H1 (cell line): ENCODE results near the gene GPC3. TPM values are rescaled to one million over a fixed set of nuclear protein-coding genes. Genes with fewer than 3 reads are reported as not detected.
A peak's percentile ranks its signal among the peaks of the same experiment; 100 is the strongest.

ENCODE experiments used
- CTCF ChIA-PET: fragments of 300-600 bp; sonication (Branson Sonifier 250); formaldehyde crosslinking; loops from one replicate; lab custom pipeline; 2021; ENCODE audit not compliant: partially characterized antibody; lab: Charles Lee
- POLR2A ChIA-PET: fragments of 300-600 bp; sonication (Branson Sonifier 250); formaldehyde crosslinking; loops from one replicate; lab custom pipeline; 2021; ENCODE audit warnings: inconsistent platforms; ENCODE audit not compliant: partially characterized antibody; lab: Charles Lee
- DNase-seq, 2 experiments: peaks; one replicate each; pipeline versions ENCODE4 v3.0.0 to v3.0.0-alpha.2; 2010 to 2022; ENCODE audit warnings: low spot score in 2 of 2, low read depth in 1 of 2, mixed read lengths in 1 of 2
- FAIRE-seq: peaks from 2 replicates; lab custom pipeline; 2011; peaks lifted over from hg19 to GRCh38; lab: Jason Lieb, UNC
- H2AFZ ChIP-seq: 2 replicates; pipeline ENCODE4 v1.8.1; 2012; ENCODE audit warnings: low read length, inconsistent platforms
- H2AK5ac ChIP-seq: 2 replicates; pipeline ENCODE4 v1.6.1; 2013; ENCODE audit warnings: low read depth, low read length
- H2BK120ac ChIP-seq: replicated peaks from 2 replicates; pipeline ENCODE3; 2013; ENCODE audit warnings: low read depth, low read length, inconsistent platforms
- H2BK12ac ChIP-seq: 2 replicates; pipeline ENCODE4 v1.6.1; 2013; ENCODE audit warnings: low read depth, low read length
- H2BK15ac ChIP-seq: 2 replicates; pipeline ENCODE4 v1.6.1; 2013; ENCODE audit warnings: low read length
- H2BK20ac ChIP-seq: 2 replicates; pipeline ENCODE4 v1.6.1; 2013; ENCODE audit warnings: low read length
- H2BK5ac ChIP-seq: 2 replicates; pipeline ENCODE4 v1.6.1; 2013; ENCODE audit warnings: low read depth, low read length
- H3K14ac ChIP-seq: 2 replicates; pipeline ENCODE4 v1.6.1; 2013; ENCODE audit warnings: inconsistent platforms; ENCODE audit not compliant: insufficient read length
- H3K18ac ChIP-seq: 2 replicates; pipeline ENCODE4 v1.6.1; 2013; ENCODE audit warnings: low read length; ENCODE audit errors: extremely low read depth
- H3K23ac ChIP-seq: 2 replicates; pipeline ENCODE4 v1.6.1; 2013; ENCODE audit warnings: inconsistent platforms; ENCODE audit not compliant: insufficient read length
- H3K23me2 ChIP-seq: 2 replicates; pipeline ENCODE4 v1.6.1; 2013; ENCODE audit warnings: low read depth, low read length
- H3K27ac ChIP-seq: 2 replicates; pipeline ENCODE4 v1.6.1; 2011; ENCODE audit warnings: low read depth, low read length, inconsistent platforms
- H3K27me3 ChIP-seq, 4 experiments: replicated peaks in 1 of 4; 1 replicate in 1 of 4; 2 replicates in 3 of 4; pipeline versions ENCODE4 v1.6.1 to v1.8.1; 2011 to 2013; ENCODE audit warnings: low read length in 3 of 4, mild to moderate bottlenecking in 3 of 4, inconsistent platforms in 2 of 4, mixed read lengths in 2 of 4, moderate library complexity in 1 of 4; ENCODE audit not compliant: control insufficient read depth in 3 of 4, insufficient read depth in 3 of 4; ENCODE audit errors: extremely low read depth in 1 of 4
- H3K36me3 ChIP-seq, 4 experiments: 2 replicates each; pipeline versions ENCODE4 v1.6.1 to v1.8.1; 2011 to 2013; ENCODE audit warnings: mild to moderate bottlenecking in 4 of 4, low read length in 3 of 4, moderate library complexity in 2 of 4, control low read depth in 1 of 4, inconsistent platforms in 1 of 4; ENCODE audit not compliant: insufficient read depth in 4 of 4, control insufficient read depth in 2 of 4
- H3K4ac ChIP-seq: replicated peaks from 2 replicates; pipeline ENCODE3; 2013; ENCODE audit warnings: low read length, low read depth, mixed read lengths, inconsistent platforms; ENCODE audit not compliant: insufficient read length
- H3K4me1 ChIP-seq, 4 experiments: replicated peaks in 1 of 4; 1 replicate in 1 of 4; 2 replicates in 3 of 4; pipeline versions ENCODE4 v1.6.1 to v1.8.1; 2011 to 2013; ENCODE audit warnings: low read length in 3 of 4, inconsistent platforms in 2 of 4, mixed read lengths in 1 of 4; ENCODE audit not compliant: insufficient read depth in 4 of 4, control insufficient read depth in 3 of 4
- H3K4me2 ChIP-seq, 2 experiments: 2 replicates each; pipeline versions ENCODE4 v1.6.1 to v1.8.1; 2011 to 2013; ENCODE audit warnings: low read depth in 2 of 2, low read length in 2 of 2, control low read depth in 1 of 2, inconsistent platforms in 1 of 2, mild to moderate bottlenecking in 1 of 2; ENCODE audit not compliant: insufficient read depth in 1 of 2
- H3K4me3 ChIP-seq, 4 experiments: fragments of 200-600, 300-600 bp in 1 of 4; sonication (generic), shearing (Covaris generic), sonication (Bioruptor Twin) in 1 of 4; 2 replicates each; pipeline versions ENCODE4 v1.5.1 to v1.8.1; 2011 to 2016; ENCODE audit warnings: low read length in 4 of 4, low read depth in 3 of 4, control low read depth in 2 of 4, inconsistent platforms in 2 of 4, mild to moderate bottlenecking in 2 of 4, mixed read lengths in 1 of 4, moderate library complexity in 1 of 4; ENCODE audit not compliant: insufficient read depth in 2 of 4; ENCODE audit errors: extremely low read depth in 1 of 4
- H3K56ac ChIP-seq: replicated peaks from 2 replicates; pipeline ENCODE3; 2013; ENCODE audit warnings: low read depth, mild to moderate bottlenecking, mixed read lengths, low read length, inconsistent platforms; ENCODE audit not compliant: insufficient read length
- H3K79me1 ChIP-seq: 2 replicates; pipeline ENCODE4 v1.6.1; 2013; ENCODE audit warnings: low read depth, low read length, control low read depth
- H3K79me2 ChIP-seq, 2 experiments: 2 replicates each; pipeline versions ENCODE4 v1.6.1 to v1.8.1; 2012 to 2013; ENCODE audit warnings: low read length in 2 of 2, mild to moderate bottlenecking in 2 of 2, inconsistent platforms in 1 of 2; ENCODE audit not compliant: insufficient read depth in 2 of 2, control insufficient read depth in 1 of 2
- H3K9ac ChIP-seq, 4 experiments: replicated peaks in 1 of 4; 1 replicate in 1 of 4; 2 replicates in 3 of 4; pipeline versions ENCODE4 v1.6.1 to v1.8.1; 2011 to 2013; ENCODE audit warnings: low read depth in 3 of 4, low read length in 3 of 4, control low read depth in 2 of 4, mild to moderate bottlenecking in 2 of 4, moderate library complexity in 2 of 4, inconsistent platforms in 1 of 4; ENCODE audit errors: extremely low read depth in 1 of 4
- H3K9me3 ChIP-seq, 2 experiments: 2 replicates each; pipeline versions ENCODE4 v1.6.1 to v1.8.1; 2012 to 2013; ENCODE audit warnings: mild to moderate bottlenecking in 2 of 2, moderate library complexity in 2 of 2, control low read depth in 1 of 2, inconsistent platforms in 1 of 2, low read depth in 1 of 2, low read length in 1 of 2, mixed read lengths in 1 of 2; ENCODE audit not compliant: insufficient read depth in 2 of 2
- H4K20me1 ChIP-seq, 2 experiments: replicated peaks in 1 of 2; 2 replicates each; pipeline versions ENCODE3 to v1.8.1; 2011 to 2013; ENCODE audit warnings: inconsistent platforms in 2 of 2, low read length in 2 of 2, mild to moderate bottlenecking in 1 of 2; ENCODE audit not compliant: insufficient read depth in 2 of 2, control insufficient read depth in 1 of 2
- H4K5ac ChIP-seq: 2 replicates; pipeline ENCODE4 v1.6.1; 2013; ENCODE audit warnings: low read length, low read depth, mixed read lengths, inconsistent platforms; ENCODE audit not compliant: insufficient read length
- H4K8ac ChIP-seq: 2 replicates; pipeline ENCODE4 v1.8.0; 2013; ENCODE audit warnings: mild to moderate bottlenecking, moderate library complexity, low read length, inconsistent platforms; ENCODE audit not compliant: insufficient read depth; ENCODE audit errors: extremely low read depth
- H4K91ac ChIP-seq: replicated peaks from 2 replicates; pipeline ENCODE3; 2013; ENCODE audit warnings: low read length, mixed read lengths, inconsistent platforms; ENCODE audit not compliant: insufficient read length
- CREB1 ChIP-seq: IDR thresholded peaks from 2 replicates; pipeline ENCODE4 v1.6.1; 2012; ENCODE audit warnings: inconsistent platforms
- EGR1 ChIP-seq: IDR thresholded peaks from 2 replicates; pipeline ENCODE4 v1.6.1; 2011; ENCODE audit warnings: low read depth, low read length, borderline replicate concordance
- EZH2 ChIP-seq: fragments of 200-600 bp; sonication (generic); IDR thresholded peaks from 2 replicates; pipeline ENCODE4 v1.7.1; 2012; ENCODE audit warnings: low read depth, mild to moderate bottlenecking, moderate library complexity, low read length, inconsistent platforms; ENCODE audit not compliant: severe bottlenecking
- GTF2F1 ChIP-seq: IDR thresholded peaks from 2 replicates; pipeline ENCODE4 v1.6.1; 2012; ENCODE audit warnings: low read depth, low read length, improper control_type of control experiment, borderline replicate concordance
- JUN ChIP-seq: IDR thresholded peaks from 2 replicates; pipeline ENCODE4 v1.6.1; 2011; ENCODE audit warnings: low read depth, mild to moderate bottlenecking, improper control_type of control experiment, low read length
- NRF1 ChIP-seq: IDR thresholded peaks from 2 replicates; pipeline ENCODE4 v1.6.1; 2011; ENCODE audit warnings: mild to moderate bottlenecking, low read depth, low read length, improper control_type of control experiment
- RNF2 ChIP-seq: fragments of 200-900, 300-1000 bp; sonication (generic); IDR thresholded peaks from 2 replicates; pipeline ENCODE4 v1.7.1; 2016; ENCODE audit warnings: borderline replicate concordance, low read depth, mild to moderate bottlenecking, antibody characterized with exemption, low read length; ENCODE audit not compliant: poor library complexity, severe bottlenecking; ENCODE audit errors: missing control alignments
- SIRT6 ChIP-seq: IDR thresholded peaks from one replicate; pipeline ENCODE4 v1.7.1; 2012; ENCODE audit warnings: low read length, inconsistent platforms
- WGBS, 2 experiments: shearing (Covaris generic) in 1 of 2; methylation state at CpG; one replicate each; pipeline versions ENCODE4 v1.1.6 to v1.1.7; 2013 to 2015; ENCODE audit warnings: low lambda C conversion rate in 2 of 2, mixed read lengths in 2 of 2, inconsistent platforms in 1 of 2, low coverage in 1 of 2, missing lambda C conversion rate in 1 of 2; ENCODE audit not compliant: insufficient replicate concordance in 2 of 2, insufficient coverage in 1 of 2, insufficient read length in 1 of 2; ENCODE audit errors: extremely low coverage in 1 of 2, missing lambda C conversion rate in 1 of 2; 5-methylcytosine and 5-hydroxymethylcytosine counted together
- long read RNA-seq, 2 experiments: library from RNA in 1 of 2; library from capped mRNA in 1 of 2; stranded (forward); transcript quantifications; one replicate each; pipeline ENCODE4 v2.0.0, GENCODE V29; 2021; ENCODE audit warnings: inconsistent platforms in 1 of 2
- polyA minus RNA-seq, 3 experiments: library from RNA; depleted of rRNA, polyadenylated mRNA; stranded (reverse); fragments of >200 nt; gene quantifications; 1 replicate in 2 of 3; 2 replicates in 1 of 3; pipeline ENCODE4 v1.2.3, GENCODE V29; 2011
- polyA plus RNA-seq, 7 experiments: library from polyadenylated mRNA; depleted of rRNA in 3 of 7; stranded (reverse) in 5 of 7; unstranded in 2 of 7; fragments of >200 nt in 5 of 7; fragments of 200-250 nt in 2 of 7; gene quantifications; 1 replicate in 5 of 7; 2 replicates in 1 of 7; 4 replicates in 1 of 7; pipeline versions ENCODE4 v1.2.1 to v1.2.3, GENCODE V29; 2011 to 2013; ENCODE audit warnings: missing spikeins in 2 of 7, mixed read lengths in 2 of 7
- total RNA-seq: library from RNA; stranded (reverse); fragmentation: NEBNext Ultra II Directional; extraction: Animal tissue kit (Norgen Biotek cat#: 25700); gene quantifications from 2 replicates; pipeline ENCODE4 v1.2.1, GENCODE V29; 2021

GPC3 gene
- total RNA-seq (70.7 and 71.9 TPM in 2 replicates), polyA plus RNA-seq (2011; rRNA removed) (60.0 and 64.8 TPM in 2 replicates), polyA minus RNA-seq (2011; rRNA and poly(A)+ RNA removed) (57.5 and 90.3 TPM in 2 replicates)
- 83.8 TPM for polyA plus RNA-seq (2011; cell fraction: cytosol; rRNA removed)
- polyA plus RNA-seq (2011; cell fraction: nucleus; rRNA removed) = 44.4 TPM
- polyA plus RNA-seq (2012, experiment 1 of 2) = 71.1 to 85.9 TPM (median 74.5 TPM) in 4 replicates
- polyA plus RNA-seq (2012, experiment 2 of 2) = 25.3 TPM
- 68.5 TPM for polyA plus RNA-seq (2013, experiment 1 of 2)
- 61.4 TPM for polyA plus RNA-seq (2013, experiment 2 of 2)
- 35.8 TPM for polyA minus RNA-seq (2011; cell fraction: cytosol; rRNA and poly(A)+ RNA removed)
- 66.8 TPM for polyA minus RNA-seq (2011; cell fraction: nucleus; rRNA and poly(A)+ RNA removed)
- long read RNA-seq, experiment 1, transcript GPC3-201 (8 exons, 2,568 nt) = major isoform, 16 of 56 reads
- long read RNA-seq, experiment 1, partial matches to known transcripts = 35 of 56 reads
- long read RNA-seq, experiment 1, other reads (novel, unspliced or antisense) = 5 of 56 reads
- long read RNA-seq, experiment 2, transcript GPC3-201 (8 exons, 2,568 nt) = major isoform, 16 of 20 reads
- long read RNA-seq, experiment 2, partial matches to known transcripts = 3 of 20 reads
- long read RNA-seq, experiment 2, other reads (novel, unspliced or antisense) = 1 of 20 reads

GRCh38 chrX:133985164-133985966, at the start of gene GPC3:
TSS of gene GPC3 (minus strand) at chrX:133985594.
- 0 out of 2 replicates have a peak within 1 kb of the TSS, but pooled peaks have one; percentile 76 for H2AFZ ChIP-seq
- POLR2A ChIA-PET = interaction anchor here (1.0 kb wide), 1 partner anchor 13 kb away, joined by 5 read pairs; no protein-coding TSS in a partner anchor
- no peak within 1 kb of the TSS; the same call in 1 of the 2 replicates for H3K27ac ChIP-seq
- TF ChIP-seq EGR1 = no peak
- no peak for TF ChIP-seq SIRT6
- TF ChIP-seq RNF2 = peak; percentile 49
- TF ChIP-seq JUN = no peak
- TF ChIP-seq EZH2 = no peak
- no peak for TF ChIP-seq CREB1
- no peak for TF ChIP-seq GTF2F1
- TF ChIP-seq NRF1 = no peak

More at GRCh38 chrX:133985164-133985966, at the start of gene GPC3:
- Histone ChIP-seq H4K20me1 (no peaks in the 10 kb centered on the region), H2BK120ac (no peak within 1 kb of the TSS), H3K4me3 (peak within 1 kb of the TSS; percentile 53 to 78 (median 60)), H3K9ac (peak within 1 kb of the TSS in 1 of 4 experiments; percentile 28; a peak in 1 of 7 replicates), H3K14ac (no peak within 1 kb of the TSS), H3K9me3 (no peaks in the 10 kb centered on the region), H3K4me2 (peak within 1 kb of the TSS; percentile 82 to 98), H2BK12ac (no peak within 1 kb of the TSS), H3K4me1 (peaks cover 3 to 20% (median 13%) of the 10 kb centered on the region in 4 experiments), H3K56ac (no peak within 1 kb of the TSS), H3K23ac (no peak within 1 kb of the TSS), H3K23me2 (peaks cover 12% of the 10 kb centered on the region; the same call in 1 of the 2 replicates), H3K4ac (no peak within 1 kb of the TSS), H3K79me2 (peaks cover 0 to 7% of the 10 kb centered on the region in 2 experiments; a peak in 2 of 4 replicates), H4K5ac (no peak within 1 kb of the TSS), H2BK5ac (no peak within 1 kb of the TSS), H3K36me3 (no peaks in the 10 kb centered on the region), H3K27me3 (peaks cover 0 to 3% (median 0%) of the 10 kb centered on the region in 4 experiments; a peak in 2 of 7 replicates), H4K8ac (peak within 1 kb of the TSS; percentile 43; the same call in 1 of the 2 replicates), H3K18ac (no peak within 1 kb of the TSS; the same call in 1 of the 2 replicates), H2AK5ac (no peak within 1 kb of the TSS), H4K91ac (no peak within 1 kb of the TSS), H2BK15ac (no peak within 1 kb of the TSS; the same call in 1 of the 2 replicates), H2BK20ac (no peak within 1 kb of the TSS), H3K79me1 (no peaks in the 10 kb centered on the region)
- WGBS, 2 experiments = 2% methylated on average over 9 of the region's 90 CpGs; no CpG with 5 or more reads in 1 of the 2 experiments
- CTCF ChIA-PET = interaction anchor here (1.0 to 1.3 kb wide), 3 partner anchors 15 to 63 kb away, joined by 3 to 4 read pairs (median 4); no protein-coding TSS in a partner anchor
- FAIRE-seq = no peak
- peak; percentile 29 to 64 for DNase-seq
